T-helper 2 cell treated with Interferon-gamma antibody and Interleukin-4, amounts not matched to agents 5 μg/mL and 100 μg/mL, for 36 hours (primary cell): ENCODE measurements around the gene GET4.

ENCODE experiments used
- DNase-seq: peaks from one replicate; pipeline ENCODE4 v3.0.0; 2021; ENCODE audit warnings: low spot score
- H3K27ac Mint-ChIP-seq: one replicate; pipeline ENCODE4 v1.8.0; 2021; ENCODE audit warnings: mild to moderate bottlenecking, mixed read lengths
- H3K27me3 Mint-ChIP-seq: one replicate; pipeline ENCODE4 v1.8.0; 2021; ENCODE audit warnings: low read depth, mixed read lengths
- H3K36me3 Mint-ChIP-seq: one replicate; pipeline ENCODE4 v1.8.0; 2021; ENCODE audit warnings: low read depth, mixed read lengths
- H3K4me1 Mint-ChIP-seq: one replicate; pipeline ENCODE4 v1.8.0; 2021; ENCODE audit warnings: low read depth, mixed read lengths
- H3K4me3 Mint-ChIP-seq: one replicate; pipeline ENCODE4 v1.8.0; 2022; ENCODE audit warnings: mild to moderate bottlenecking, moderate library complexity, mixed read lengths
- H3K9me3 Mint-ChIP-seq: one replicate; pipeline ENCODE4 v1.8.0; 2021; ENCODE audit warnings: mixed read lengths

GET4 gene

DNA sequence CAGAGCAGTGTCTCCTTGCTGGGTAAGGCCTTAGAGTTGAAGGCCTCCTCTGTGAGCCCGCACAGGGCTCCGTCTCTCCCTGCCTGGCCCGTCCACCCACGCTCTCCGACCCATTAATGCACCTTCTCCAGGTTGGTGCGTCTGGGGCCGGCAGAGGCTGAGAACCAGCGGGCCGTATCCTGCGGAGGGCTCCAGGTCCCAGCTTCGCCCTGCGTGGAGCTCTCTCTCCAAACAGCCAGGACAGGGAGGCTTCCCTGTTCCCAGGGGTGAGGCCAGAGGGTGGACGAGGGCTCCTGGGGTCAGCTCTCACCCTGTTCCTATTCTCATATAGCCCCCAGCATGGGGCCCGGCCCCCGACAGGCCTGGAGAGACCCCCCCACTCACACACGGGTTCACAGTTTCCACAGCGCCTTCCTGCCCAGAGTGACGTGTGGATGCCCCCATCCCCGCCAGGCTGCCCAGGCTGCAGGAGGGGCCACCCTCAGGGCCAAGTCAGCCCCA is 34.6 kb downstream of the GET4 start:
- Mint-ChIP-seq H3K27ac (no peak overlapping the region), H3K4me1 (no peaks in the 10 kb centered on the region), H3K36me3 (no peaks in the 10 kb centered on the region), H3K4me3 (no peak overlapping the region), H3K27me3 (peaks cover 2% of the 10 kb centered on the region), H3K9me3 (no peaks in the 10 kb centered on the region)
- DNase-seq = no peak

DNA sequence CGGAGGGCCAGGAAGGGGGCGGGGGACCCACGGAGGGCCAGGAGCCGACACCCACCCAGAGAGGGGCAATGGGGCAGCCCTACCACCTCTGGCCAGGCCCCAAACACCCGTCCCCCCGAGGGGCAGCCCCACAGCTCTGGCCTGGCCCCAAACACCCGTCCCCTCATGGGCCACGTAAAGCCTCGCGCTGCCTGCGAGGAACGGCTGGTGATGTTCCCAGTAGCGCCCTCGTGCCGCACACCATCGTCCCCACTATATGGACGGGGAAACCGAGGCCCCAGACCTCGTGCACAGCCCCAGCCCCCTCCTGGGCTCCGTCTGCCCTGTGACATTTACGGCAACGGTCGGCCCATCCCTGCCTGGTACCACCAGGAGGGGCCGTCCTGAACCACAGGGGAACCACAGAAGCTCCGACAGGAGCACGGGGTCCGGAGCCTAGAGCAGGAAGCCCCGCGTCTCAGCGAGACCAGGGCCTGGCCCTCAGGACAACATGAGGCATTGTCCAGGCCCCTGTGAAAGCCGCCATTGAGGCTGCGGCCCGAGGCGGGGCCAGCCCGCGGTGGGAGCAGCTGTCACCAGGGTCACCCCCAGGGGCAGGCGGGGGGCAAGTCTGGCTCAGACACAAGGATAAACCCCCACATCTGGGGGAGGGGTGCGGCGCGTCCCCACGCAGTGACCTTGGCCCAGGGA is 35.6 kb downstream of the GET4 start:
- Mint-ChIP-seq H3K9me3 (no peaks in the 10 kb centered on the region), H3K4me3 (no peak overlapping the region), H3K36me3 (no peaks in the 10 kb centered on the region), H3K27me3 (peaks cover 2% of the 10 kb centered on the region), H3K27ac (no peak overlapping the region), H3K4me1 (no peaks in the 10 kb centered on the region)
- no peak for DNase-seq

DNA sequence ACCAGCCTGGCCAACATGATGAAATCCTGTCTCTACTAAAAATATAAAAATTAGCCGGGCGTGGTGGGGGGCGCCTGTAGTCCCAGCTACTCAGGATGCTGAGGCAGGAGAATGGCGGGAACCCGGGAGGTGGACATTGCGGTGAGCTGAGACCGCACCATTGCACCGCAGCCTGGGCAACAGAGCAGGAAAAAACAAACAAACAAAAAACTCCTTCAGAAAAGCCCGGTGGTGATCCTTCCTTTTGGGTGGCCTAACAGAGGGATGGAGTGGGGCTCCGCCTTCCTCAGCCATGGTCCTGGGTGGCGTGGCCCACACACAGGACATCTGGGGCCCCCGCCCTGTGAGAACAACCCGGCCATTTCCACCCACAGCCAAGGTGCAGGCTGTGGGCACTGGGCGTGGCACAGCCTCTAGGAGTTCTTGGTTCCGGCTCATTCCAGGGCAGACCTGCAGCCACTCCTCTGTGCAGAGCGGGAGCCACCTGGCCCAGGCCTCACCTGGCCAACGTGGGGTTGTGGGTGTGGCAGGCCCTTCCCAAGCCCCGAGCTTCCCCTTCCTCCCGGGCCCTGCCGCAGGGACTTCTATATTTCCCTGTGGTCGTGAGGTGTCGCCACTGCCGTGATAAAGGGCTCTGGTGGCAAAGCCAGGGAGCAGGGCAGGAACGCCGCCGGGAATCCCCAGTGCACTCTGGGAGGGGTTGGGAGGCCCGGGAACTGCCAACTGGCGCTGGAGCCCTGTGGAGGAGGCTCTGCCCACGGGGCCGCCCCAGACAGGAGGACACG is 37.6 kb downstream of the GET4 start:
- Mint-ChIP-seq H3K4me3 (no peak overlapping the region), H3K27ac (no peak overlapping the region), H3K9me3 (no peaks in the 10 kb centered on the region), H3K36me3 (no peaks in the 10 kb centered on the region), H3K27me3 (peaks cover 2% of the 10 kb centered on the region), H3K4me1 (no peaks in the 10 kb centered on the region)
- DNase-seq = no peak

DNA sequence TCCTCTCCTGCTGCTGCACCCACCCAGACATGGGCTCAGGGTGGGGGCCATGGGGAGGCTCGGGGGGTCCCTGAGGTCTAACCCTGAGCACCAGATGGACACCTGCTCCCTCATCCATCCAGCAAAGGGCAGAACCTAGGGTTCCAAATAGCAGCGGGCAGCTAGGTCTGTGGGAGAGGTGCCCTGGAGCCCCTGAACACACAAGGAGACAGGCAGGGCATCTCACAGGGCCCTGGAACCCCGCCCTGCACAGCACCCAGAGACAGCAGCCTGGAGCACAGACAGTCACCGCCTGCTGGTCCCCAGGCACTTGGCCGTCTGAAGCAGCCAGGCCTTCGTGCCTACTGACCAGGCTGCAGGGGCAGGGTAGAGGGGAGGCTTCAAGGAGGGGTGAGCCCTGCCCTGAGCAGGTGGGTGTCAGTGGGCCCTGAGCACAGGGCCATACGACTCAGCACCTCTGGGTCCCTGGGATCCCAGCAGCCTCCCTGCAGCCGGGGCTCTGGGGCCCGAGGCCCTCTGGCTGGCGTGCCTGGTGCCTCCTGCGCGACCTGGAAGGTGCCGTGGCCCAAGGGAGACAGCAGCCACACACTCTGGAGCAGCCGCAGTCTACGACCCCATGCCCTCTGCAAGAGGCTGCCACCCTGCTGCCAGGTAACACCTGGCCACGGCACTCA is 38.3 kb downstream of the GET4 start:
- Mint-ChIP-seq H3K27me3 (peaks cover 2% of the 10 kb centered on the region), H3K4me3 (no peak overlapping the region), H3K4me1 (peaks cover 2% of the 10 kb centered on the region), H3K36me3 (peaks cover 2% of the 10 kb centered on the region), H3K27ac (no peak overlapping the region), H3K9me3 (no peaks in the 10 kb centered on the region)
- no peak for DNase-seq

DNA sequence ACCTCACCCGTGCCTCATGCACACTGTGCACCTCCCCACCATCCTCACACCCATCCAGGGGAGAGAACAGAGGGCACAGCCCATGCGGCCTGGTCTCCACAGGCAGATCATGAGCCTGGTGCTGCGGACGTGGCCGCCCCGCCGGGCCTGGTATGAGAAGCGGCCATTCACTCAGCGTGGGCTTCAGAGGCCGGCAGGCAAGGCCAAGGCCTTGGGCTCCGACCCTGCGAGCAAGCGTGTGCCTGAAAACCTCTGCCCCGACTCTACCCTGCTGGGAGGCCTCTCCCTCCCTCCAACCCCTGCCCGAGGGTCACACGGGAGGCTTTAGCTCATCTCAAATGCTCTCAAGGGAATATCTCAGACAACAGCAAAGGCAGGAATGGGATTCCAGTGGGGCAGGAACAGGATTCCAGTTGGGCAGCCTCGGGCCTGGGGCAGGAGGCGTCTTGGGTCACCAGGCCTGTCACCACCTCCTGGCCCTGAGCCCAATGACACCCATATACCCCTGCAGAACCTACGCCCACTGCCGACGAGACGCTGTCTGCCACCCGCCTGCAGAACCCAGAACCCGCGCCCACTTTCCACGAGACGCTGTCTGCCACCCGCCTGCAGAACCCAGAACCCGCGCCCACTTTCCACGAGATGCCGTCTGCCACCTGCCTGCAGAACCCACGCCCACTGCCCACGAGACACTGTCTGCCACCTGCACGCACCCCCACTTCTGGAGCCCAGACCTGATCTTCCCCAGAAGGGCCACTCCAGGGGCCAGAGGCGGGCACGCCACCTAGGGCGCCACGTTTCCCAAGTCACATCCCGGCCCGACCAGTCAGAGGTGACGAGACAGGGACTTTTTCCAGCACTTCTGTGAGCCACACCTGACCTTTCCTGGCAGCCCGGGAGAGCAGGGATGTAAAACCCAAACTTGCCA is 39.2 kb downstream of the GET4 start:
- peaks cover 2% of the 10 kb centered on the region for H3K36me3 Mint-ChIP-seq
- DNase-seq = no peak
- H3K4me1 Mint-ChIP-seq = peaks cover 2% of the 10 kb centered on the region
- no peak overlapping the region for H3K4me3 Mint-ChIP-seq
- no peaks in the 10 kb centered on the region for H3K9me3 Mint-ChIP-seq
- H3K27me3 Mint-ChIP-seq = no peaks in the 10 kb centered on the region
- no peak overlapping the region for H3K27ac Mint-ChIP-seq

DNA sequence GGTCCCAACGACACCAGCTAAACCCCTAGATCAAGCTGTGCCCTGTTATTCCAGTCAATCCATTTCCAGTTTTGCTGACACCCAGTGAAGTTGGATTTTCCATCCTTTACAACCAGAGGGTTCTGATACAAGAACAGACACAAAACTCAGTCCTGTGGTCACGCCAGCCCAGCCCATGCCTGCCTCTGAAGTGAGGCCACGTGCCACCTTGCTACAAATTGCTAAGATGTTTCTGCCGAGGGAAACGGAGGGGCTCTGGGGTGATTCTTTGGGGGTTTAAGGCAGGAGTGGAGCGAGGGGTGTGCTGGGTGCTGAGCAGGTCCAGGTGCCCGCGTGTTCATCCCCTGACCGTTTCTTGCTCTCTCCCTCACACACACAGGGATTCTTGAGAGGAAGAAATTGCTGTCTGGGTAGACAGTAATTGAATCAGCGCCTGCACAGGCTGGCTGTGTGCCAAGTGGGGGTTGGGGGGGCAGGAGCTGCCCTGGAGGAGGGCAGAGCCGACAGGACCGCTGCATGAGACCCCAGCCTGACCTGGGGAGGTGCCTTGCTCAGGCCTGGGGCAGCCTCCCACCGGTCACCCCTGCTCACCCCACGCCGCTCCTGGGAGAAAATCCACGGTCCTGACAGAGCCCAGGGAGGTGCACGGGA is 40.1 kb downstream of the GET4 start:
- H3K36me3 Mint-ChIP-seq = peaks cover 4% of the 10 kb centered on the region

DNA sequence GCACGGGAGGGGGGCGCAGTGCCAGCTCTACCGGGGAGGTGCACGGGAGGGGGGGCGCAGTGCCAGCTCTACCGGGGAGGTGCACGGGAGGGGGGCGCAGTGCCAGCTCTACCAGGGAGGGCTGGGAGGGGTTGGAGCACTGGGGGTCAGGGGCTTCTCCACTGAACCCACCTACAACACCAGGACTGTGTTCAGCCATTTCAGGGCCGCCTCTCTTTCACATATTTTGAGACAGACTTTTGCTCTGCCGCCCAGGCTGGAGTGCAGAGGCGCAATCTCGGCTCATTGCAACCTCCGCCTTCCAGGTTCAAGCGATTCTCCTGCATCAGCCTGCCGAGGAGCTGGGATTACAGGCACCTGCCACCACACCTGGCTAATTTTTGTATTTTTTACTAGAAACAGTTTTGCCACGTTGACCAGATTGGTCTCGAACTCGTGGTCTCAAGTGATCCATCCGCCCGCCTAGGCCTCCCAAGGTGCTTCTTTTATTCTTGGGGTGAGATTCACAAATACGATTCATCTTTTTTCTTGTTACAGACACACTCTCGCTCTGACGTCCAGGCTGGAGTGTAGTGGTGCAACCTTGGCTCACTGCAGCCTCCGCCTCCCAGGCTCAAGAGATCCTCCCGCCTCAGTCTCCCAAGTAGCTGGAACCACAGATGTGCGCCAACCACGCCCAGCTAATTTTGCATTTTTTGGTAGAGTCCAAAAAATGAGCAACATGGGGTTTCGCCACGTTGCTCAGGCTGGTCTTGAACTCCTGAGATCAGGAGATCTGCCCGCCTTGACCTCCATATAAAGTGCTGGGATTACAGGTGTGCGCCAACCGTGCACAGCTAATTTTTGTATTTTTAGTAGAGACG is 41.1 kb downstream of the GET4 start:
- no peak for DNase-seq
- H3K9me3 Mint-ChIP-seq = no peaks in the 10 kb centered on the region
- H3K4me3 Mint-ChIP-seq = no peak overlapping the region
- H3K27me3 Mint-ChIP-seq = no peaks in the 10 kb centered on the region
- peaks cover 4% of the 10 kb centered on the region for H3K36me3 Mint-ChIP-seq
- H3K4me1 Mint-ChIP-seq = peaks cover 13% of the 10 kb centered on the region
- H3K27ac Mint-ChIP-seq = no peak overlapping the region

More for the DNA sequence above, 40.1 kb downstream of the GET4 start:
- no peak overlapping the region for H3K4me3 Mint-ChIP-seq
- peaks cover 10% of the 10 kb centered on the region for H3K4me1 Mint-ChIP-seq
- no peak for DNase-seq
- no peaks in the 10 kb centered on the region for H3K9me3 Mint-ChIP-seq
- H3K27me3 Mint-ChIP-seq = no peaks in the 10 kb centered on the region
- no peak overlapping the region for H3K27ac Mint-ChIP-seq

DNA sequence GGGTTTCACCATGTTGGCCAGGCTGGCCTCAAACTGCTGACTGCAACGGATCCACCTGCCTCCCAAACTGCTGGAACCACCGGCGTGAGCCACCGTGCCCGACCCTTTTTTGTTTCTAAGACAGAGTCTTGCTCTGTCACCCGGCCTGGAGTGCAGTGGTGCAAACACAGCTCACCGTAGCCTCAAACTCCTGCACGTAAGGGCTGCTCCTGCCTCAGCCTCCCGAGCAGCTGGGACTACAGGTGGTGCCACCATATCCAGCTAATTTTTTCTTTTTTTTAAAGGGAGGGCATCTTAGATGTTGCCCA is 41.7 kb downstream of the GET4 start:
- Mint-ChIP-seq H3K9me3 (no peaks in the 10 kb centered on the region), H3K36me3 (peaks cover 4% of the 10 kb centered on the region), H3K4me1 (peaks cover 16% of the 10 kb centered on the region), H3K4me3 (no peak overlapping the region), H3K27ac (no peak overlapping the region), H3K27me3 (no peaks in the 10 kb centered on the region)
- no peak for DNase-seq

DNA sequence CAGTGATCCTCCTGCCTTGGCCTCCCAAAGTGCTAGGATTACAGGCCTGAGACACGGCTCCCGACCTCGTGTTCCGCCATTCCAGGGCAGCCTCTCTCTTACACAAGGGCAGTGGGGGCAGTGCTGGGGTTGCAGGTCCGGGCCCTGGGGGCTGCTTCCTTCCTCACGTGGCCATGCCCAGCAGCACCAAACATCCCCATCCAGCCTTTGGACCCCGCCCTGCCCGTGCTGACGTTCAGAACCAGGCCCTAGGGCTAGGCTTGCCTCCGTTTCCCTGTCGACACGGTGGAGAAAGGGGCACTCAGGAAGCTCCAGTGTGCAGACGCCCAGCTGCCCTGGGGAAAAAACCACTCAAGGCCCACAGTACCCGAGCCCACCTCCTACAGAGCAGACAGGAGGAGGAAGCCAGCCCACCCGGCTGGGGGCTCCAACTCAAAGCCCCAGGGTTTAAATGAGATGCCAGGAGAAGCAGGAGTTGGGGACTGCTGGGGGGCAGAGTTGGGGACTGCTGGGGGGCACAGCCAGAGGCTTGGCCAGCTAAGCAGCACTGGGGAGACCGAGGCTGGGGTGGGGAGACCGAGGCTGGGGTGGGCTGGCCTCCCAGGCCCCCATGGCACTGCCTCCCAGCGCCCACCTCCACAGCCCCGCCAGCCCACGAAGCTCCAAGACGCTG is 42.2 kb downstream of the GET4 start:
- H3K27me3 Mint-ChIP-seq = no peaks in the 10 kb centered on the region
- peaks cover 4% of the 10 kb centered on the region for H3K36me3 Mint-ChIP-seq
- H3K4me1 Mint-ChIP-seq = peaks cover 20% of the 10 kb centered on the region
- no peak overlapping the region for H3K27ac Mint-ChIP-seq
- DNase-seq = no peak
- no peak overlapping the region for H3K4me3 Mint-ChIP-seq
- H3K9me3 Mint-ChIP-seq = no peaks in the 10 kb centered on the region

DNA sequence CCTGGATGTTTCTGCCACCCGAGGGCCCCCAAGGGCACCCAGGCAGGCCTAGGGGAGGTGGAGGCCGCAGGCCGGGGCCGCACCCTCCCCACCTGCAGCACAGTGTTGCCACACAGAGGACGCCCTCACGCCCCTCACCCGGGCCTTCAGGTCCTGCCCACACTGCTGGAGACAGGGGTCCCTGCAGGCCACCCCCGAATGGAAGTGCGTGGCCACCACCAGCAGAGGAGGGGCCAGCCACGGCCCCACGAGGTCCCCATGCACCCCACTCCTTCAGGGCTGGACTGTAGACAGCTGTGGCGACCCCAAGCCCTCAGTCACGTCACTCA is 42.7 kb downstream of the GET4 start:
- no peak for DNase-seq

DNA sequence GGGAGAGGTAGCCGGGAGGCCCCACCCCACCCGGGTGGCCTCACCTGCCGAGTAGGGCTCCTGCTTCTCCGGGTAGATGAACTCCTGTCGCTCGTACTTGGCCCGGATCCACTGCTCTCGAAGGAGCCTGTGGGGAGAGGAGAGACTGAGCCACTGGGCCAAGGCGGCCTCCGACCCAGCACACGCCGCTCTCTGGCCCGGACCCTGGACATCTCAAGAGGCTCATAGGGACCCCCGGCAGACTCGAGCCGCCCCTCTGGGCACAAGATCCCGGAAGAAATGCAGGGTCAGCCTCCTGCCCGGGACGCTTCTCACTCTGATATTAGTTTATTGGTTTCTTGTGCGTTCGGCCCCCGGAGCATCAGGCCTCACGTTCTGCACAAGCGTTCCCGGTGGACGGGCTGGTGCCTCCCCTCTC is 43.6 kb downstream of the GET4 start:
- H3K4me1 Mint-ChIP-seq = peaks cover 23% of the 10 kb centered on the region
- no peak overlapping the region for H3K27ac Mint-ChIP-seq
- H3K27me3 Mint-ChIP-seq = no peaks in the 10 kb centered on the region
- H3K9me3 Mint-ChIP-seq = no peaks in the 10 kb centered on the region
- no peak overlapping the region for H3K4me3 Mint-ChIP-seq
- H3K36me3 Mint-ChIP-seq = peaks cover 5% of the 10 kb centered on the region
- DNase-seq = no peak

More for the DNA sequence above, 42.7 kb downstream of the GET4 start:
- Mint-ChIP-seq H3K4me3 (no peak overlapping the region), H3K27me3 (no peaks in the 10 kb centered on the region), H3K27ac (no peak overlapping the region), H3K36me3 (peaks cover 4% of the 10 kb centered on the region), H3K9me3 (no peaks in the 10 kb centered on the region), H3K4me1 (peaks cover 20% of the 10 kb centered on the region)

DNA sequence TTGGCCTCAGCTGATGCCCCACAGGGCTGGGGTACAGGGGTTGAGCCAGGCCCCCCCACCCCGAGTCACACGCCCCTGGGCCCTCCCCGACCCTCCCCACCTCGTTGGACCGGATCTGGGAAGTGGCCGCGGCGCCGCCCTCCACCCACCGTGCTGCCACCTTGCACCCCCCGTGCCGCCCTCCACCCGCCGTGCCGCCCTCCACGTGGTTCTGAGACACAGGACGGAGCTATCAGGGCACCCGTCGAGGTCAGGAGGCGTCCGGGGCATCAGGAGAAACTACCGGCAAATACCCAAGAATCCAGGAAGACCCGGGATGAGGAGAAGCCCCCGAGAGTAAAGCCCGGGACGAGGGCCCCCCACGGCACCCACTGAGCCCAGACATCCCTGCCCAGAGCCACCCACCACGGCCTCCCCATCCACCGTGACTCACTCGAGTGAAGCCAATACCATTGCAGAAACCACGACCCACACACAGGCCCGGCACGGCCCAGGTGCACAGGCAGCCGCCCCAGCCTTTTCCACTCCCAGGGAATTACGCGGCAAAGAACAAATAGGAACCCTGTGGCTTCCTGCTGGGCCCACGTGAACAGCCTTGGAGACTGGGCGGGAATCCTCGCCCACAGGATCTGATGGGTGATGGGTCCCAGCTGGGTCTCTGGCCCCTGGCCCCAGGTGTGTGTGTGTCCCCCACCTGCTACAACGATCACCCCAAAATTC is 44.2 kb downstream of the GET4 start:
- H3K4me1 Mint-ChIP-seq = peaks cover 23% of the 10 kb centered on the region
- H3K27ac Mint-ChIP-seq = peak overlapping the region; percentile 69
- H3K36me3 Mint-ChIP-seq = peaks cover 5% of the 10 kb centered on the region
- no peaks in the 10 kb centered on the region for H3K9me3 Mint-ChIP-seq
- no peak for DNase-seq
- no peaks in the 10 kb centered on the region for H3K27me3 Mint-ChIP-seq
- peak overlapping the region; percentile 59 for H3K4me3 Mint-ChIP-seq
